Middle frontal gyrus (tissue), 1 donor: Measurements from ENCODE around the gene YJEFN3.

Experiments used
- DNase-seq: peaks from one replicate; pipeline ENCODE4 v3.0.0-alpha.2; 2015; ENCODE audit warnings: low spot score; ENCODE audit errors: extremely low spot score

The YJEFN3 gene

GRCh38 chr19:19538061-19538784 is 9.5 kb downstream of the YJEFN3 start, which contains the start of gene CILP2:
CILP2 (plus strand) TSS chr19:19538265; CDS start chr19:19538350, 85 bp downstream.
- DNase-seq, result no peak

- DNase-seq, result no peak
Measured at GRCh38 chr19:19538785-19539166, 10.1 kb downstream of the YJEFN3 start.

GRCh38 chr19:19539698-19540063 is 11.0 kb downstream of the YJEFN3 start:
- DNase-seq, result no peak

GRCh38 chr19:19540064-19540714 is 11.5 kb downstream of the YJEFN3 start:
- DNase-seq, result no peak

GRCh38 chr19:19540715-19541515 is 12.2 kb downstream of the YJEFN3 start:
- DNase-seq, result no peak

GRCh38 chr19:19541616-19542015 is 12.9 kb downstream of the YJEFN3 start:
- DNase-seq, result no peak

GRCh38 chr19:19542507-19542906 is 13.8 kb downstream of the YJEFN3 start:
- no peak for DNase-seq

- no peak for DNase-seq
Measured at GRCh38 chr19:19543101-19543500, 14.4 kb downstream of the YJEFN3 start.

- DNase-seq, result no peak
Measured at GRCh38 chr19:19543640-19544039, 14.9 kb downstream of the YJEFN3 start.

GRCh38 chr19:19544257-19544953 is 15.7 kb downstream of the YJEFN3 start:
- DNase-seq, result no peak

GRCh38 chr19:19544954-19545591 is 16.4 kb downstream of the YJEFN3 start:
- no peak for DNase-seq

GRCh38 chr19:19545707-19546106 is 17.0 kb downstream of the YJEFN3 start:
- DNase-seq, result no peak

GRCh38 chr19:19546751-19547162 is 18.0 kb downstream of the YJEFN3 start:
- DNase-seq, result no peak

- DNase-seq, result no peak
Measured at GRCh38 chr19:19547674-19548336, 19.1 kb downstream of the YJEFN3 start.

GRCh38 chr19:19548915-19549759 is 20.4 kb downstream of the YJEFN3 start:
- DNase-seq, result no peak

GRCh38 chr19:19549804-19550464 is 21.2 kb downstream of the YJEFN3 start:
- DNase-seq, result no peak

GRCh38 chr19:19550485-19550929 is 21.8 kb downstream of the YJEFN3 start:
- DNase-seq, result no peak

- no peak for DNase-seq
Measured at GRCh38 chr19:19550972-19551852, 22.5 kb downstream of the YJEFN3 start.
